HepG2 (cell line): ENCODE data around the gene TNP2. TPM values are rescaled to one million over a fixed set of nuclear protein-coding genes. Genes with fewer than 3 reads are reported as not detected.

Experiments
- ATAD3A ChIP-seq: sonication (generic); formaldehyde crosslinking; IDR thresholded peaks from 2 replicates; pipeline ENCODE4 v1.4.0; 2020; ENCODE audit warnings: missing genetic modification reagents
- DZIP1 ChIP-seq: sonication (generic); formaldehyde crosslinking; IDR thresholded peaks from 2 replicates; pipeline ENCODE4 v1.5.0; 2020; ENCODE audit warnings: mild to moderate bottlenecking, missing genetic modification reagents
- ESRRA ChIP-seq: sonication (generic); formaldehyde crosslinking; IDR thresholded peaks from 2 replicates; pipeline ENCODE4 v1.5.1; 2020; ENCODE audit warnings: mild to moderate bottlenecking, low read depth, missing genetic modification reagents
- GATA4 ChIP-seq: sonication (generic); IDR thresholded peaks from 2 replicates; pipeline ENCODE4 v1.6.1; 2016; ENCODE audit warnings: antibody characterized with exemption, low read depth, borderline replicate concordance
- GATAD1 ChIP-seq: IDR thresholded peaks from 2 replicates; pipeline ENCODE4 v1.6.1; 2016; ENCODE audit warnings: missing genetic modification reagents, missing compliant biosample characterization
- KDM1A ChIP-seq: IDR thresholded peaks from 2 replicates; pipeline ENCODE4 v1.6.1; 2016; ENCODE audit warnings: missing compliant biosample characterization
- KLF16 ChIP-seq, 2 experiments: sonication (generic) in 1 of 2; formaldehyde crosslinking in 1 of 2; IDR thresholded peaks; 2 replicates each; pipeline versions ENCODE4 v1.6.1 to v1.8.0; 2016 to 2023; ENCODE audit warnings: missing genetic modification reagents in 2 of 2, missing compliant biosample characterization in 1 of 2
- MAFK ChIP-seq, 2 experiments: IDR thresholded peaks in 1 of 2; conservative IDR thresholded peaks in 1 of 2; 2 replicates each; pipeline ENCODE4 v1.6.1; 2011; ENCODE audit warnings: improper control_type of control experiment in 2 of 2, low read length in 2 of 2
- NRL ChIP-seq: sonication (generic); formaldehyde crosslinking; IDR thresholded peaks from 2 replicates; pipeline ENCODE4 v1.5.0; 2020; ENCODE audit warnings: missing genetic modification reagents, mild to moderate bottlenecking, moderate library complexity, borderline replicate concordance
- PAXIP1 ChIP-seq: sonication (generic); formaldehyde crosslinking; conservative IDR thresholded peaks from 2 replicates; pipeline ENCODE4 v1.4.0; 2020; ENCODE audit warnings: mild to moderate bottlenecking, missing genetic modification reagents, moderate library complexity
- PHF20 ChIP-seq: sonication (generic); formaldehyde crosslinking; IDR thresholded peaks from 2 replicates; pipeline ENCODE4 v1.5.0; 2020; ENCODE audit warnings: mild to moderate bottlenecking, missing genetic modification reagents
- SNRNP70 ChIP-seq: fragments of 200-400 bp; formaldehyde crosslinking; IDR thresholded peaks from 2 replicates; pipeline ENCODE4 v1.6.1; 2017; ENCODE audit warnings: mild to moderate bottlenecking, low read depth, low read length, moderate library complexity
- STAG1 ChIP-seq: sonication (generic); formaldehyde crosslinking; IDR thresholded peaks from 2 replicates; pipeline ENCODE4 v1.4.0; 2020; ENCODE audit warnings: missing genetic modification reagents
- TCF12 ChIP-seq, 2 experiments: fragments of 450-650 bp in 1 of 2; sonication (generic) in 1 of 2; formaldehyde crosslinking in 1 of 2; IDR thresholded peaks; 2 replicates each; pipeline versions ENCODE4 v1.6.1 to v1.8.0; 2017 to 2022; ENCODE audit warnings: antibody characterized with exemption in 1 of 2, mild to moderate bottlenecking in 1 of 2, missing genetic modification reagents in 1 of 2, moderate library complexity in 1 of 2
- ZNF10 ChIP-seq: sonication (generic); formaldehyde crosslinking; IDR thresholded peaks from 2 replicates; pipeline ENCODE4 v1.4.0; 2020; ENCODE audit warnings: mild to moderate bottlenecking, low read depth, missing genetic modification reagents, borderline replicate concordance
- ZNF333 ChIP-seq: sonication (generic); formaldehyde crosslinking; IDR thresholded peaks from 2 replicates; pipeline ENCODE4 v1.4.0; 2020; ENCODE audit warnings: mild to moderate bottlenecking, missing genetic modification reagents, borderline replicate concordance
- ZNF766 ChIP-seq: sonication (generic); formaldehyde crosslinking; IDR thresholded peaks from 2 replicates; pipeline ENCODE4 v1.5.0; 2020; ENCODE audit warnings: missing genetic modification reagents, borderline replicate concordance
- polyA plus RNA-seq, 8 experiments: library from polyadenylated mRNA; depleted of rRNA in 3 of 8; stranded (reverse) in 7 of 8; unstranded in 1 of 8; fragments of >200 nt; fragmentation: Illumina TruSeq in 4 of 8; extraction: Trizol in 4 of 8; gene quantifications; 2 replicates each; pipeline versions ENCODE4 v1.2.1 to v1.2.3, GENCODE V29; 2011 to 2016; ENCODE audit warnings: low read depth in 4 of 8, missing spikeins in 1 of 8, mixed read lengths in 1 of 8; ENCODE audit not compliant: insufficient read depth in 1 of 8
- total RNA-seq, 5 experiments: library from RNA; depleted of rRNA; stranded (reverse); fragments of >200 nt; fragmentation: Illumina TruSeq; extraction: Trizol; gene quantifications; 2 replicates each; pipeline ENCODE4 v1.2.3, GENCODE V29; 2016; ENCODE audit warnings: low read depth in 1 of 5
- TF ChIP-seq, protein P1 (sequence below): sonication (generic); formaldehyde crosslinking; IDR thresholded peaks from 2 replicates; pipeline ENCODE4 v1.5.1; 2020; ENCODE audit warnings: missing genetic modification reagents, mild to moderate bottlenecking, borderline replicate concordance

TNP2 gene
- total and polyA plus RNA-seq, 2 of the 13 experiments (the other 11 are each of a cell fraction or from before 2014, with no cell fraction given), result not detected

- TF ChIP-seq ZNF333 (CRISPR knock-in tag) (no peak; the same call in 1 of the 2 replicates), ZNF766 (peak; percentile 92; the same call in 1 of the 2 replicates), PAXIP1 (CRISPR knock-in tag) (0 out of 2 replicates have a peak, but pooled peaks have one; percentile 20), KDM1A (CRISPR knock-in tag) (no peak), TCF12 (IDR thresholded peaks at IDR 0.05) (no peak), TCF12 (CRISPR knock-in tag; IDR thresholded peaks at IDR 0.05) (peak; percentile 25; the same call in 1 of the 2 replicates), ESRRA (no peak), PHF20 (CRISPR knock-in tag) (peak; percentile 64), ATAD3A (no peak), MAFK (conservative IDR thresholded peaks at IDR 0.05 in 1 of 2, IDR thresholded peaks at IDR 0.05 in 1 of 2; ENCODE audit: low read length in 2 of 2) (no peak), SNRNP70 (no peak; the same call in 1 of the 2 replicates), NRL (CRISPR knock-in tag) (peak; percentile 92), ZNF10 (no peak), GATAD1 (CRISPR knock-in tag) (peak; percentile 40; the same call in 1 of the 2 replicates), DZIP1 (CRISPR knock-in tag) (peak; percentile 85; the same call in 1 of the 2 replicates), GATA4 (peak; percentile 84; the same call in 1 of the 2 replicates), KLF16 (CRISPR knock-in tag; IDR thresholded peaks at IDR 0.05) (peak; percentile 69 to 87), STAG1 (CRISPR knock-in tag) (peak; percentile 84)
- TF ChIP-seq, protein P1, sequence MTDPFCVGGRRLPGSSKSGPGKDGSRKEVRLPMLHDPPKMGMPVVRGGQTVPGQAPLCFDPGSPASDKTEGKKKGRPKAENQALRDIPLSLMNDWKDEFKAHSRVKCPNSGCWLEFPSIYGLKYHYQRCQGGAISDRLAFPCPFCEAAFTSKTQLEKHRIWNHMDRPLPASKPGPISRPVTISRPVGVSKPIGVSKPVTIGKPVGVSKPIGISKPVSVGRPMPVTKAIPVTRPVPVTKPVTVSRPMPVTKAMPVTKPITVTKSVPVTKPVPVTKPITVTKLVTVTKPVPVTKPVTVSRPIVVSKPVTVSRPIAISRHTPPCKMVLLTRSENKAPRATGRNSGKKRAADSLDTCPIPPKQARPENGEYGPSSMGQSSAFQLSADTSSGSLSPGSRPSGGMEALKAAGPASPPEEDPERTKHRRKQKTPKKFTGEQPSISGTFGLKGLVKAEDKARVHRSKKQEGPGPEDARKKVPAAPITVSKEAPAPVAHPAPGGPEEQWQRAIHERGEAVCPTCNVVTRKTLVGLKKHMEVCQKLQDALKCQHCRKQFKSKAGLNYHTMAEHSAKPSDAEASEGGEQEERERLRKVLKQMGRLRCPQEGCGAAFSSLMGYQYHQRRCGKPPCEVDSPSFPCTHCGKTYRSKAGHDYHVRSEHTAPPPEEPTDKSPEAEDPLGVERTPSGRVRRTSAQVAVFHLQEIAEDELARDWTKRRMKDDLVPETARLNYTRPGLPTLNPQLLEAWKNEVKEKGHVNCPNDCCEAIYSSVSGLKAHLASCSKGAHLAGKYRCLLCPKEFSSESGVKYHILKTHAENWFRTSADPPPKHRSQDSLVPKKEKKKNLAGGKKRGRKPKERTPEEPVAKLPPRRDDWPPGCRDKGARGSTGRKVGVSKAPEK (CRISPR knock-in tag), result no peak
Measured at GRCh38 chr16:11255737-11256660, 13.1 kb downstream of the TNP2 start, which contains the start of gene SOCS1 (continued).
